Fibroblast of skin of abdomen (primary cell): ENCODE results near the gene FAM131A.

Experiments
- DNase-seq: peaks from one replicate; pipeline ENCODE4 v3.0.0-alpha.2; 2013

Gene FAM131A

GRCh38 chr3:184378651-184379357, 41.4 kb downstream of the FAM131A start:
- no peak for DNase-seq

GRCh38 chr3:184379358-184380184, 42.2 kb downstream of the FAM131A start, which contains the start of gene CHRD:
TSS of gene CHRD (plus strand) at chr3:184380054. CDS start at chr3:184380319, 265 bp downstream.
- no peak for DNase-seq

GRCh38 chr3:184380185-184380626, 42.8 kb downstream of the FAM131A start:
- DNase-seq, result peak; percentile 43

GRCh38 chr3:184380627-184381260, 43.3 kb downstream of the FAM131A start:
- no peak for DNase-seq

GRCh38 chr3:184381261-184382224, 44.1 kb downstream of the FAM131A start:
- no peak for DNase-seq

GRCh38 chr3:184382326-184383032, 45.1 kb downstream of the FAM131A start:
- no peak for DNase-seq

- DNase-seq, result no peak
Observed at GRCh38 chr3:184383033-184383740, 45.8 kb downstream of the FAM131A start.

GRCh38 chr3:184384342-184384741, 46.9 kb downstream of the FAM131A start:
- DNase-seq, result no peak

GRCh38 chr3:184384856-184385422, 47.5 kb downstream of the FAM131A start:
- no peak for DNase-seq

- no peak for DNase-seq
Observed at GRCh38 chr3:184386047-184386806, 48.8 kb downstream of the FAM131A start.

- DNase-seq, result no peak
Observed at GRCh38 chr3:184387174-184387714, 49.8 kb downstream of the FAM131A start.

- DNase-seq, result no peak
Observed at GRCh38 chr3:184388164-184388935, 51.0 kb downstream of the FAM131A start.

- DNase-seq, result no peak
Observed at GRCh38 chr3:184388936-184389230, 51.5 kb downstream of the FAM131A start.

- no peak for DNase-seq
Observed at GRCh38 chr3:184389384-184389783, 52.0 kb downstream of the FAM131A start.

- no peak for DNase-seq
Observed at GRCh38 chr3:184389935-184390528, 52.6 kb downstream of the FAM131A start.

GRCh38 chr3:184391266-184391665, 53.9 kb downstream of the FAM131A start:
- no peak for DNase-seq

- DNase-seq, result no peak
Observed at GRCh38 chr3:184395320-184395660, 57.9 kb downstream of the FAM131A start.
